OCI-LY1 (cell line): ENCODE data around the gene ZSCAN5A.
"Not testable (repeated sequence)": the region's sequence is repeated elsewhere in the genome, so short reads cannot be mapped to it uniquely, and the experiment has no call there.

Source experiments
- H2AFZ ChIP-seq: fragments of 200-600 bp; sonication (generic), shearing (Covaris generic); 2 replicates; pipeline ENCODE4 v1.6.0; 2014; ENCODE audit warnings: antibody characterized with exemption, mild to moderate bottlenecking, low read length
- H3F3A ChIP-seq: fragments of 200-600 bp; sonication (generic), shearing (Covaris generic); 2 replicates; pipeline ENCODE4 v1.6.0; 2014; ENCODE audit warnings: mild to moderate bottlenecking, antibody characterized with exemption, low read length, moderate library complexity; ENCODE audit not compliant: insufficient read depth
- H3K27ac ChIP-seq: fragments of 200-600 bp; sonication (generic); 2 replicates; pipeline ENCODE4 v1.5.1; 2014; ENCODE audit warnings: low read length, mixed run types, mild to moderate bottlenecking, low read depth; ENCODE audit not compliant: poor library complexity, severe bottlenecking
- H3K27me3 ChIP-seq: fragments of 200-600 bp; sonication (generic); 2 replicates; pipeline ENCODE4 v1.6.0; 2014; ENCODE audit warnings: antibody characterized with exemption, mild to moderate bottlenecking, low read length, moderate library complexity; ENCODE audit not compliant: insufficient read depth
- H3K36me3 ChIP-seq: fragments of 200-600 bp; sonication (generic); 2 replicates; pipeline ENCODE4 v1.6.1; 2014; ENCODE audit warnings: mild to moderate bottlenecking, antibody characterized with exemption, low read length, moderate library complexity, mixed read lengths; ENCODE audit not compliant: insufficient read depth
- H3K4me1 ChIP-seq: fragments of 200-600 bp; sonication (generic); 2 replicates; pipeline ENCODE4 v1.5.1; 2014; ENCODE audit warnings: mild to moderate bottlenecking, low read length, moderate library complexity; ENCODE audit not compliant: insufficient read depth, severe bottlenecking
- H3K4me2 ChIP-seq: fragments of 200-600 bp; sonication (generic), shearing (Covaris generic); 2 replicates; pipeline ENCODE4 v1.6.1; 2014; ENCODE audit warnings: low read length
- H3K4me3 ChIP-seq: fragments of 200-600 bp; sonication (generic); 2 replicates; pipeline ENCODE4 v1.5.1; 2014; ENCODE audit warnings: low read length, low read depth, mild to moderate bottlenecking, mixed read lengths; ENCODE audit not compliant: poor library complexity, severe bottlenecking
- H3K79me2 ChIP-seq: fragments of 200-600 bp; shearing (Covaris generic); 2 replicates; pipeline ENCODE4 v1.6.1; 2016; ENCODE audit warnings: mixed run types, low read length, mixed read lengths; ENCODE audit not compliant: insufficient read depth
- H3K9ac ChIP-seq: fragments of 200-600 bp; sonication (generic), shearing (Covaris generic); 2 replicates; pipeline ENCODE4 v1.6.1; 2014; ENCODE audit warnings: mild to moderate bottlenecking, low read length, mixed read lengths
- H3K9me2 ChIP-seq: fragments of 200-600 bp; sonication (generic), shearing (Covaris generic); 2 replicates; pipeline ENCODE4 v1.6.1; 2014; ENCODE audit warnings: low read depth, mild to moderate bottlenecking, low read length, mixed read lengths
- H3K9me3 ChIP-seq: fragments of 200-600 bp; shearing (Covaris generic); 2 replicates; pipeline ENCODE4 v1.6.1; 2014; ENCODE audit warnings: low read length, mixed read lengths
- H4K20me1 ChIP-seq: fragments of 200-600 bp; sonication (generic), shearing (Covaris generic); 2 replicates; pipeline ENCODE4 v1.6.0; 2016; ENCODE audit warnings: mild to moderate bottlenecking, low read length; ENCODE audit not compliant: insufficient read depth
- EZH2 ChIP-seq: fragments of 200-600 bp; sonication (generic), shearing (Covaris generic); IDR thresholded peaks from 2 replicates; pipeline ENCODE4 v1.8.0; 2017; ENCODE audit warnings: borderline replicate concordance, mixed run types, mild to moderate bottlenecking, antibody characterized with exemption, low read length, moderate library complexity, mixed read lengths
- TF ChIP-seq, protein P1 (sequence below): fragments of 200-600 bp; sonication (generic), shearing (Covaris generic); IDR thresholded peaks from 2 replicates; pipeline ENCODE4 v1.5.1; 2017; ENCODE audit warnings: mild to moderate bottlenecking, antibody characterized with exemption, low read length, moderate library complexity, mixed read lengths

The ZSCAN5A gene

GRCh38 chr19:56189785-56190184, 124.9 kb downstream of the ZSCAN5A start:
- Histone ChIP-seq H3K4me2 (no peak overlapping the region), H3K9ac (no peak overlapping the region), H3K4me3 (no peak overlapping the region), H3K9me2 (no peaks in the 10 kb centered on the region), H3K79me2 (no peaks in the 10 kb centered on the region), H2AFZ (no peak overlapping the region), H3K27me3 (no peaks in the 10 kb centered on the region), H3F3A (no peaks in the 10 kb centered on the region), H4K20me1 (no peaks in the 10 kb centered on the region), H3K9me3 (no peaks in the 10 kb centered on the region), H3K27ac (no peak overlapping the region), H3K36me3 (no peaks in the 10 kb centered on the region), H3K4me1 (no peaks in the 10 kb centered on the region)
- TF ChIP-seq EZH2 = no peak
- TF ChIP-seq, protein P1, sequence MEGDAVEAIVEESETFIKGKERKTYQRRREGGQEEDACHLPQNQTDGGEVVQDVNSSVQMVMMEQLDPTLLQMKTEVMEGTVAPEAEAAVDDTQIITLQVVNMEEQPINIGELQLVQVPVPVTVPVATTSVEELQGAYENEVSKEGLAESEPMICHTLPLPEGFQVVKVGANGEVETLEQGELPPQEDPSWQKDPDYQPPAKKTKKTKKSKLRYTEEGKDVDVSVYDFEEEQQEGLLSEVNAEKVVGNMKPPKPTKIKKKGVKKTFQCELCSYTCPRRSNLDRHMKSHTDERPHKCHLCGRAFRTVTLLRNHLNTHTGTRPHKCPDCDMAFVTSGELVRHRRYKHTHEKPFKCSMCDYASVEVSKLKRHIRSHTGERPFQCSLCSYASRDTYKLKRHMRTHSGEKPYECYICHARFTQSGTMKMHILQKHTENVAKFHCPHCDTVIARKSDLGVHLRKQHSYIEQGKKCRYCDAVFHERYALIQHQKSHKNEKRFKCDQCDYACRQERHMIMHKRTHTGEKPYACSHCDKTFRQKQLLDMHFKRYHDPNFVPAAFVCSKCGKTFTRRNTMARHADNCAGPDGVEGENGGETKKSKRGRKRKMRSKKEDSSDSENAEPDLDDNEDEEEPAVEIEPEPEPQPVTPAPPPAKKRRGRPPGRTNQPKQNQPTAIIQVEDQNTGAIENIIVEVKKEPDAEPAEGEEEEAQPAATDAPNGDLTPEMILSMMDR = peak; percentile 28; the same call in 1 of the 2 replicates

- Histone ChIP-seq H3F3A (no peaks in the 10 kb centered on the region), H4K20me1 (no peaks in the 10 kb centered on the region), H3K36me3 (no peaks in the 10 kb centered on the region), H3K27ac (no peak overlapping the region), H2AFZ (no peak overlapping the region), H3K4me1 (no peaks in the 10 kb centered on the region), H3K79me2 (no peaks in the 10 kb centered on the region), H3K4me3 (no peak overlapping the region), H3K9me3 (no peaks in the 10 kb centered on the region), H3K27me3 (0 out of 2 replicates have a peak, but pooled peaks cover 5% of the 10 kb centered on the region), H3K9me2 (no peaks in the 10 kb centered on the region), H3K4me2 (no peak overlapping the region), H3K9ac (no peak overlapping the region)
- no peak for TF ChIP-seq EZH2
- TF ChIP-seq, protein P1 = no peak
Measured at GRCh38 chr19:56177564-56178243, 136.9 kb downstream of the ZSCAN5A start.

GRCh38 chr19:56176881-56177280, 137.8 kb downstream of the ZSCAN5A start:
- H2AFZ ChIP-seq = no peak overlapping the region
- H3K4me3 ChIP-seq = no peak overlapping the region
- H3K79me2 ChIP-seq = no peaks in the 10 kb centered on the region
- H3K27me3 ChIP-seq = 0 out of 2 replicates have a peak, but pooled peaks cover 5% of the 10 kb centered on the region
- H3K27ac ChIP-seq = no peak overlapping the region
- H3K9ac ChIP-seq = no peak overlapping the region
- TF ChIP-seq, protein P1 = no peak
- TF ChIP-seq EZH2 = no peak
- H3K9me3 ChIP-seq = no peaks in the 10 kb centered on the region
- H3K9me2 ChIP-seq = no peaks in the 10 kb centered on the region
- no peaks in the 10 kb centered on the region for H3K4me1 ChIP-seq
- H3K36me3 ChIP-seq = no peaks in the 10 kb centered on the region
- H4K20me1 ChIP-seq = no peaks in the 10 kb centered on the region
- no peaks in the 10 kb centered on the region for H3F3A ChIP-seq
- no peak overlapping the region for H3K4me2 ChIP-seq

GRCh38 chr19:56176310-56176709, 138.3 kb downstream of the ZSCAN5A start:
- not testable (repeated sequence) for H3K9ac ChIP-seq, H3K4me2 ChIP-seq, H3K79me2 ChIP-seq, H3K27me3 ChIP-seq, H2AFZ ChIP-seq, H4K20me1 ChIP-seq, H3K4me1 ChIP-seq, H3F3A ChIP-seq, H3K36me3 ChIP-seq, H3K4me3 ChIP-seq, H3K9me3 ChIP-seq, H3K9me2 ChIP-seq, H3K27ac ChIP-seq

DNA sequence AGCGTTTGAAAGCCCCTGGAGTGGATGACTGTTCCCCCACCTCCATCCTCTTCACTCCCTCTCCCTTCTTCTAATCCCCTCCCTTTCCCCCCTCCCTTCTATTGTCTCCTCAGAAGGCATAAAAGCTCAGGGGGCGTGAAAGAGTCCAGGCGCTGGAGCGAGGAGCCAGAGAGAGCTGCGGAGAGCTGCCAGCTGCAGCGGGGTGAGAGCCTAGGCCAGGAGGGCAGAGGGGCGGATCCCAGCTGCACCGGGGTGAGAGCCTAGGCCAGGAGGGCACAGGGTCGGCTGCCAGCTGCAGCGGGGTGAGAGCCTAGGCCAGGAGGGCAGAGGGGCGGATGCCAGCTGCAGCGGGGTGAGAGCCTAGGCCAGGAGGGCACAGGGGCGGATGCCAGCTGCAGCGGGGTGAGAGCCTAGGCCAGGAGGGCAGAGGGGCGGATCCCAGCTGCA, 138.8 kb downstream of the ZSCAN5A start, which contains the start of gene GALP:
TSS of gene GALP (plus strand) at position 148 of the 447 bp plus-strand sequence. CDS start 1,101 bp downstream, outside the sequence.
- not testable (repeated sequence) for H3F3A ChIP-seq, H3K9ac ChIP-seq, H3K4me3 ChIP-seq, H3K4me2 ChIP-seq, H4K20me1 ChIP-seq, H2AFZ ChIP-seq, H3K9me3 ChIP-seq, H3K4me1 ChIP-seq, H3K27me3 ChIP-seq, H3K79me2 ChIP-seq, H3K36me3 ChIP-seq, H3K27ac ChIP-seq, H3K9me2 ChIP-seq
